ENCODE data around the gene JAM3. TPM values are rescaled to one million over a fixed set of nuclear protein-coding genes. Genes with fewer than 3 reads are reported as not detected.

The JAM3 gene
- total RNA-seq, 2 donors from 2014 or later = 35.8 to 41.8 TPM

- no peaks in the 10 kb centered on the region for H3K4me1 ChIP-seq (ENCODE audit: control insufficient read depth, insufficient read depth, low read length)
- no peak overlapping the region for H3K4me3 ChIP-seq (ENCODE audit: low read length)
- TF ChIP-seq CTCF (conservative IDR thresholded peaks at IDR 0.05) = no peak
- no peak overlapping the region for H3K9ac ChIP-seq (ENCODE audit: extremely low read depth, low read length, poor library complexity, severe bottlenecking)
- H3K27me3 Mint-ChIP-seq (ENCODE audit: insufficient read depth) = no peaks in the 10 kb centered on the region
- no peaks in the 10 kb centered on the region for H3K9me3 ChIP-seq (ENCODE audit: control insufficient read depth, low read length)
- no peak for DNase-seq
- no peaks in the 10 kb centered on the region for H3K9me3 Mint-ChIP-seq
- no peaks in the 10 kb centered on the region for H3K4me1 Mint-ChIP-seq
- H3K27me3 ChIP-seq (ENCODE audit: control insufficient read depth, insufficient read depth, low read length, poor library complexity, severe bottlenecking) = no peaks in the 10 kb centered on the region
- H3K36me3 Mint-ChIP-seq (ENCODE audit: low read depth) = peaks cover 78% of the 10 kb centered on the region
- H3K4me3 Mint-ChIP-seq = no peak overlapping the region
- no peak overlapping the region for H3K27ac ChIP-seq (ENCODE audit: low read depth, low read length)
- H3K36me3 ChIP-seq (ENCODE audit: control insufficient read depth, insufficient read depth, low read length) = peaks cover 83% of the 10 kb centered on the region
- H3K27ac Mint-ChIP-seq = no peak overlapping the region
- WGBS, 2 experiments (ENCODE audit: insufficient coverage in 1 of 2, insufficient read length in 1 of 2) = 93 to 100% methylated on average over 7 to 16 of the region's 16 CpGs
Observed at GRCh38 chr11:134155456-134155855, 86.6 kb downstream of the JAM3 start.

- Histone ChIP-seq H3K27me3 (ENCODE audit: control insufficient read depth, insufficient read depth, low read length, poor library complexity, severe bottlenecking) (no peaks in the 10 kb centered on the region), H3K4me3 (ENCODE audit: low read length) (no peak overlapping the region), H3K9me3 (ENCODE audit: control insufficient read depth, low read length) (peaks cover 3% of the 10 kb centered on the region), H3K27ac (ENCODE audit: low read depth, low read length) (no peak overlapping the region), H3K9ac (ENCODE audit: extremely low read depth, low read length, poor library complexity, severe bottlenecking) (no peak overlapping the region), H3K36me3 (ENCODE audit: control insufficient read depth, insufficient read depth, low read length) (peaks cover 83% of the 10 kb centered on the region), H3K4me1 (ENCODE audit: control insufficient read depth, insufficient read depth, low read length) (no peaks in the 10 kb centered on the region)
- peaks cover 2% of the 10 kb centered on the region for H3K9me3 Mint-ChIP-seq
- no peak for TF ChIP-seq CTCF (conservative IDR thresholded peaks at IDR 0.05)
- H3K27ac Mint-ChIP-seq = no peak overlapping the region
- 96% methylated on average over 19 to 28 of the region's 28 CpGs for WGBS, 2 experiments (ENCODE audit: insufficient coverage in 1 of 2, insufficient read length in 1 of 2)
- H3K27me3 Mint-ChIP-seq (ENCODE audit: insufficient read depth) = no peaks in the 10 kb centered on the region
- H3K4me3 Mint-ChIP-seq = no peak overlapping the region
- peaks cover 78% of the 10 kb centered on the region for H3K36me3 Mint-ChIP-seq (ENCODE audit: low read depth)
- H3K4me1 Mint-ChIP-seq = no peaks in the 10 kb centered on the region
- DNase-seq = no peak
Observed at GRCh38 chr11:134155946-134156865, 87.3 kb downstream of the JAM3 start.

- Mint-ChIP-seq H3K4me3 (no peak overlapping the region), H3K27ac (no peak overlapping the region), H3K36me3 (ENCODE audit: low read depth) (peaks cover 80% of the 10 kb centered on the region), H3K9me3 (peaks cover 13% of the 10 kb centered on the region), H3K27me3 (ENCODE audit: insufficient read depth) (no peaks in the 10 kb centered on the region), H3K4me1 (no peaks in the 10 kb centered on the region)
- no peak overlapping the region for H3K9ac ChIP-seq (ENCODE audit: extremely low read depth, low read length, poor library complexity, severe bottlenecking)
- no peak overlapping the region for H3K27ac ChIP-seq (ENCODE audit: low read depth, low read length)
- H3K9me3 ChIP-seq (ENCODE audit: control insufficient read depth, low read length) = peaks cover 15% of the 10 kb centered on the region
- H3K4me3 ChIP-seq (ENCODE audit: low read length) = no peak overlapping the region
- no peaks in the 10 kb centered on the region for H3K27me3 ChIP-seq (ENCODE audit: control insufficient read depth, insufficient read depth, low read length, poor library complexity, severe bottlenecking)
- no peaks in the 10 kb centered on the region for H3K4me1 ChIP-seq (ENCODE audit: control insufficient read depth, insufficient read depth, low read length)
- DNase-seq = no peak
- 97 to 100% methylated on average over 1 to 4 of the region's 4 CpGs for WGBS, 2 experiments (ENCODE audit: insufficient coverage in 1 of 2, insufficient read length in 1 of 2)
- peaks cover 83% of the 10 kb centered on the region for H3K36me3 ChIP-seq (ENCODE audit: control insufficient read depth, insufficient read depth, low read length)
- TF ChIP-seq CTCF (conservative IDR thresholded peaks at IDR 0.05) = no peak
Observed at GRCh38 chr11:134157451-134157850, 88.6 kb downstream of the JAM3 start.

Data from endodermal cell (in vitro differentiated cells).